GM12872 (cell line): ENCODE results near the gene OR2AG2.

ENCODE experiments used
- TF ChIP-seq, protein P1 (sequence below): IDR thresholded peaks from 3 replicates; pipeline ENCODE4 v1.5.1; 2011; ENCODE audit warnings: low read depth, mild to moderate bottlenecking, low read length, moderate library complexity; ENCODE audit not compliant: insufficient read depth

The OR2AG2 gene, protein sequence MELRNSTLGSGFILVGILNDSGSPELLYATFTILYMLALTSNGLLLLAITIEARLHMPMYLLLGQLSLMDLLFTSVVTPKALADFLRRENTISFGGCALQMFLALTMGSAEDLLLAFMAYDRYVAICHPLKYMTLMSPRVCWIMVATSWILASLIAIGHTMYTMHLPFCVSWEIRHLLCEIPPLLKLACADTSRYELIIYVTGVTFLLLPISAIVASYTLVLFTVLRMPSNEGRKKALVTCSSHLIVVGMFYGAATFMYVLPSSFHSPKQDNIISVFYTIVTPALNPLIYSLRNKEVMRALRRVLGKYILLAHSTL

DNA sequence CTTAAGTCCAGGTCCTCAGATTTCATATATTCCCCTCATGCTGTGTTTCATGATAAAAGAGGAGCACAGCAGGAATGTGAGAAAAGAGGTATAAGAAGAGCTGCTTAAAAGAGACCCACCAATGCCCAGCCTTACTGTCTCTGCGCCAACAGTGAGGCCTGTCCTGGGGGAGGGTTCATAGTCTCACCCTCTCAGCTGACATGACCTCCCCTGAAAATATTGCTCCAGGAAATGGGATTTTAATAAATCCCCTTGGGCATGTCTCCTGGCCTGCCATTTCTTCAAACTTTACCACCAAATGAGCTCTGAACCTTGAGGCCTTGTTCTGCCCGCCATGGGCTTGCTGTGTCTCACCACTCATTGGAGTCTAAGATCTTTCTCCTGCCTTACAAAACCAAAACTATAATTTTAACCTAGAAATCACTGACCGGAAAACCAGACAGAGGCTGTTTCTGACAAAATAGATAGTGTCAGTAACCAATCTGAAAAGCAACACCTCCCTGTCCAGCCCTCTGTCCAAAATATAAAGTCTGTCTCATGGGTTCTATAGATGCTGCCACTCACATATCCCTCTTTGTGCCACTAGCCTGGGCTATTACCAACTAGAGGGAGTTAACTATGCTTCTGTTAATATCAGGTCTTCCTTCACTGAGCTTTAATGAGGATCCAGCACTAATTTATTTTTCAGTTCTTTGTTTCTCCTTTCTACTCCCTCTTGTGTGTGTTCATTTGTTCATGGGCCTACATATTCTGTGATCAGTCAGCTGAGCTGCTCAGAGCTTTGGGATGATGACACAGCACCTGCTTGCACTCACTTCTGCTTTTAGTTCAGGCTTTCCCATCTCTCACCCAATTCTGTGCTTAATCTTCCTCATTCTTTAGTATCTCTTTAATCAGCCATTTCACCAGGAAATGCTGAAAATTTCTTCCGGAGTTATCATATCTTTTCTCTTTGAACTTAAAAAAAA, at the start of gene OR2AG2:
TSS of gene OR2AG2 (minus strand) at position 51 of the 968 bp plus-strand sequence. CDS start 3,019 bp downstream, outside the sequence.
- TF ChIP-seq, protein P1, sequence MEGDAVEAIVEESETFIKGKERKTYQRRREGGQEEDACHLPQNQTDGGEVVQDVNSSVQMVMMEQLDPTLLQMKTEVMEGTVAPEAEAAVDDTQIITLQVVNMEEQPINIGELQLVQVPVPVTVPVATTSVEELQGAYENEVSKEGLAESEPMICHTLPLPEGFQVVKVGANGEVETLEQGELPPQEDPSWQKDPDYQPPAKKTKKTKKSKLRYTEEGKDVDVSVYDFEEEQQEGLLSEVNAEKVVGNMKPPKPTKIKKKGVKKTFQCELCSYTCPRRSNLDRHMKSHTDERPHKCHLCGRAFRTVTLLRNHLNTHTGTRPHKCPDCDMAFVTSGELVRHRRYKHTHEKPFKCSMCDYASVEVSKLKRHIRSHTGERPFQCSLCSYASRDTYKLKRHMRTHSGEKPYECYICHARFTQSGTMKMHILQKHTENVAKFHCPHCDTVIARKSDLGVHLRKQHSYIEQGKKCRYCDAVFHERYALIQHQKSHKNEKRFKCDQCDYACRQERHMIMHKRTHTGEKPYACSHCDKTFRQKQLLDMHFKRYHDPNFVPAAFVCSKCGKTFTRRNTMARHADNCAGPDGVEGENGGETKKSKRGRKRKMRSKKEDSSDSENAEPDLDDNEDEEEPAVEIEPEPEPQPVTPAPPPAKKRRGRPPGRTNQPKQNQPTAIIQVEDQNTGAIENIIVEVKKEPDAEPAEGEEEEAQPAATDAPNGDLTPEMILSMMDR = no peak

DNA sequence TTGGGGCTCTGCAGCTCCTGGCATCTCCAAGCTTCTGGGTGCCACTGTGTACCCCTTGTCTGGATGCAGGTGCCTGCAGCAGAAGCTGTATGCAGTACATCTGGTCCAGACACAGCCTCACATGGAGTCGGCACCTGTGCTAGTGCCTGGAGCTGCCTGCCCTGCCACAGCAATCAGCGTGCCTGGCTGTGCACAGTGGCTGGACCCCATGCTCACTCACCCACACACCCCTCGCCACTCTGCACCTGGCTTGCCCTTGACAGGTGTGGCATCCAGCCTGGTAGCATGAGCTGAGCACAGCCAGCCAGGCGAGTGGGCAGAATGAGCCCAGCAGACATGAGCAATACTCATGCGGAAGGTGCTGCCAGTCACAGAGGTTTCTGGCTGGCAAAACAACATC, 47.2 kb upstream of the OR2AG2 start:
- TF ChIP-seq, protein P1 = no peak

DNA sequence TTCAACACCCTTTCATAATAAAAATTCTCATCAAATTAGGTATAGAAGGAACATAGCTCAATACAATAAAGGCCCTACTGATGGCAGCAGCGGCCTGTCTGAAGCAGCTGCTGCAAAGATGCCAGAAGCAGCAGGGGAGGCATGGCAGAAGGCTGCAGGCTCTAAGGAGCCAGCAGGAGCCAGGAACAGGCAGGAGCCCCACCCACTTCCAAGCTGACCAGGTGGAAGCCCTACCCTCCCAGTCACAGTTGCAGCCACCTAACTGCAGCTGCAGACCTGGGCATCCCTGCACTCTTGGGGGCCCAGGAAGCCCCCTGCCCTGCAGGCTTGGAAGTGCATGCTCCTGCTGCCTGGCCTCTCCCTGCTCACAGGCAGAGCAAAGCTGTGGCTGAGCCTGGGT, 45.9 kb upstream of the OR2AG2 start:
- TF ChIP-seq, protein P1 = no peak

DNA sequence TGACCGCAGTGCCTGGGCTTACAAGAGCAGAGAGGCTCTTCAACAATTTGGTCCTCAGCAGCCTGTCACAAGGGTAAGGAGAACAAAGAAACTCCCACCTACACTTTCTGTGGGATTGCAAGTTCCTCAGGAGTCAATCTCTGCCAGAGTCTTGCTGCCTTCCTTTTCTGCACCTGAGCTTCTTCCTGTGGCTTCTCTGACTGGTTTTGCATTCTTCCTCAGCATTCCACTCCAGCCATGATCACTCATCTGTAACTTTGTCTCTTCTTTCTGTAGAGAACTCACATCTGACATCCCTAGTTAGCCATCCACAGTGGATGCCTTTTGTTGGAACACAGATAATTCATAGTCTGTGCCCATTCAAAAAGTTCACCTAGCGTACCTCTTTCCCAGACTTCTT, 41.9 kb upstream of the OR2AG2 start:
- TF ChIP-seq, protein P1 = no peak

- TF ChIP-seq, protein P1 = peak; percentile 96
Measured at GRCh38 chr11:6812390-6813005, 40.7 kb upstream of the OR2AG2 start.

DNA sequence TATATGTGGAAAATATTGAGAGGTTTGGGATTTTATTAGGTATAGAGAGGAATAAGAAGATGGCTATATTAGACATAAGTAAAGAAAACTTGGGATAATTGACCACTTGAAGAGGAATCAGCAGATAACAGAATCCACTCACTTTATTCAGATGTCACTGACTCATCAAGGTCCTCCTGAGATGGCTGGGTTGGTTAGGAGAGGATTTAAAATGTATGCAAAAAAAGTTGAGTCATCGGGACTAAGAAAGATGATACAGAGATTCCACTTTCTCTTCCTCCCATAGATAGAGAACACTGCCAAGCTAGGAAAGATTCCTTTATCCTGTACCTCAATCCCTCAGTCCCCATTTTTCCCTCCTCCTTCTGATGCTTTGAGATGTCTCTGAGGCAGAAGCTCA, 27.6 kb upstream of the OR2AG2 start, which contains the start of gene OR6A2:
TSS of gene OR6A2 (minus strand) at position 288 of the 400 bp plus-strand sequence. CDS start 3,981 bp downstream, outside the sequence.
- TF ChIP-seq, protein P1 = no peak

GRCh38 chr11:6794639-6795038, 22.9 kb upstream of the OR2AG2 start:
- TF ChIP-seq, protein P1 = no peak
